Endodermal cell (in vitro differentiated cells): Measurements from ENCODE around the gene OR51M1. TPM values are rescaled to one million over a fixed set of nuclear protein-coding genes. Genes with fewer than 3 reads are reported as not detected.
"Not testable (repeated sequence)": the region's sequence is repeated elsewhere in the genome, so short reads cannot be mapped to it uniquely, and the experiment has no call there.

ENCODE experiments used
- DNase-seq: peaks from one replicate; pipeline ENCODE4 v3.0.0-alpha.2; 2017
- H3K27ac ChIP-seq: 2 replicates; pipeline ENCODE4 v1.5.1; 2013; ENCODE audit warnings: mild to moderate bottlenecking, low read depth, low read length, moderate library complexity
- H3K27me3 ChIP-seq: 2 replicates; pipeline ENCODE4 v1.6.1; 2013; ENCODE audit warnings: mild to moderate bottlenecking, low read length, moderate library complexity; ENCODE audit not compliant: insufficient read depth, control insufficient read depth, poor library complexity, severe bottlenecking
- H3K36me3 ChIP-seq: 2 replicates; pipeline ENCODE4 v1.7.0; 2013; ENCODE audit warnings: mild to moderate bottlenecking, low read length, moderate library complexity; ENCODE audit not compliant: control insufficient read depth, insufficient read depth
- H3K4me1 ChIP-seq: one replicate; pipeline ENCODE4 v1.7.0; 2013; ENCODE audit warnings: low read length; ENCODE audit not compliant: control insufficient read depth, insufficient read depth
- H3K4me3 ChIP-seq: 2 replicates; pipeline ENCODE4 v1.5.1; 2013; ENCODE audit warnings: mild to moderate bottlenecking, low read length, moderate library complexity
- H3K9ac ChIP-seq: 2 replicates; pipeline ENCODE4 v1.6.1; 2013; ENCODE audit warnings: mild to moderate bottlenecking, low read length, moderate library complexity; ENCODE audit not compliant: poor library complexity, severe bottlenecking; ENCODE audit errors: extremely low read depth
- H3K9me3 ChIP-seq: 2 replicates; pipeline ENCODE4 v1.6.1; 2013; ENCODE audit warnings: mild to moderate bottlenecking, low read length, moderate library complexity; ENCODE audit not compliant: control insufficient read depth
- H3K27ac Mint-ChIP-seq: 2 replicates; pipeline ENCODE4 v1.8.0; 2020; ENCODE audit warnings: mixed read lengths
- H3K27me3 Mint-ChIP-seq: 2 replicates; pipeline ENCODE4 v1.8.0; 2021; ENCODE audit warnings: mild to moderate bottlenecking, mixed read lengths; ENCODE audit not compliant: insufficient read depth
- H3K36me3 Mint-ChIP-seq: 2 replicates; pipeline ENCODE4 v1.8.0; 2020; ENCODE audit warnings: low read depth, mixed read lengths
- H3K4me1 Mint-ChIP-seq: 2 replicates; pipeline ENCODE4 v1.8.0; 2020; ENCODE audit warnings: mixed read lengths
- H3K4me3 Mint-ChIP-seq: 2 replicates; pipeline ENCODE4 v1.8.0; 2020; ENCODE audit warnings: mild to moderate bottlenecking, moderate library complexity, mixed read lengths
- H3K9me3 Mint-ChIP-seq: 2 replicates; pipeline ENCODE4 v1.8.0; 2020; ENCODE audit warnings: mild to moderate bottlenecking, mixed read lengths
- CTCF ChIP-seq: fragments of 200-600 bp; sonication (generic); conservative IDR thresholded peaks from 2 replicates; pipeline ENCODE4 v1.5.0; 2021; ENCODE audit warnings: antibody characterized with exemption, mild to moderate bottlenecking
- whole genome bisulfite sequencing, 2 experiments: methylation state at CpG; one replicate each; pipeline versions ENCODE4 v1.1.5 to v1.1.7; 2013; ENCODE audit warnings: missing lambda C conversion rate in 2 of 2, mixed read lengths in 1 of 2; ENCODE audit not compliant: insufficient coverage in 1 of 2, insufficient read length in 1 of 2; 5-methylcytosine and 5-hydroxymethylcytosine counted together
- long read RNA-seq, 4 experiments: library from polyadenylated mRNA in 2 of 4; library from RNA in 1 of 4; library from capped mRNA in 1 of 4; stranded (forward) in 3 of 4; unstranded in 1 of 4; transcript quantifications; one replicate each; pipeline ENCODE4 v2.0.0, GENCODE V29; 2020 to 2021; ENCODE audit warnings: inconsistent platforms in 1 of 4
- polyA plus RNA-seq, 2 experiments: library from polyadenylated mRNA; stranded (reverse); fragments of 50-300 nt; gene quantifications; one replicate each; pipeline ENCODE4 v1.2.3, GENCODE V29; 2013
- total RNA-seq, 2 donors: library from RNA; stranded (reverse); fragmentation: NEBNext Ultra II Directional in 1 of 2; extraction: Animal tissue kit (Norgen Biotek cat#: 25700) in 1 of 2; gene quantifications; 2 replicates in 1 of 2; 3 replicates in 1 of 2; pipeline ENCODE4 v1.2.1, GENCODE V29; 2021

Gene OR51M1
- 1 to 10 TPM in 1 of 2 donors, under 1 TPM in 1; 0.55 to 1.1 TPM for total RNA-seq
- polyA plus RNA-seq (2013, experiment 1 of 2), result 0.18 TPM
- 0.12 TPM for polyA plus RNA-seq (2013, experiment 2 of 2)
- long read RNA-seq, experiment 1, result 0 reads
- long read RNA-seq, experiment 2, partial matches to known transcripts, result 2 of 3 reads
- long read RNA-seq, experiment 2, other reads (novel, unspliced or antisense), result 0 of 3 reads
- long read RNA-seq, experiment 3, partial matches to known transcripts, result 0 of 1 reads
- long read RNA-seq, experiment 3, other reads (novel, unspliced or antisense), result 1 of 1 reads
- long read RNA-seq, experiment 4, partial matches to known transcripts, result 0 of 1 reads
- long read RNA-seq, experiment 4, other reads (novel, unspliced or antisense), result 1 of 1 reads

- H3K36me3 Mint-ChIP-seq, result no peaks in the 10 kb centered on the region
- Histone ChIP-seq H3K9ac (peak within 1 kb of the TSS; percentile 44), H3K27ac (peak within 1 kb of the TSS; percentile 22), H3K4me3 (peak within 1 kb of the TSS; percentile 43), H3K36me3 (no peaks in the 10 kb centered on the region), H3K27me3 (no peaks in the 10 kb centered on the region), H3K4me1 (peaks cover 7% of the 10 kb centered on the region), H3K9me3 (no peaks in the 10 kb centered on the region)
- 61 to 83% methylated on average over 1 of the region's 1 CpG for WGBS, 2 experiments
- peak within 1 kb of the TSS; percentile 33 for H3K4me3 Mint-ChIP-seq
- H3K27ac Mint-ChIP-seq, result peak within 1 kb of the TSS; percentile 86
- peaks cover 3% of the 10 kb centered on the region for H3K9me3 Mint-ChIP-seq
- H3K4me1 Mint-ChIP-seq, result peaks cover 30% of the 10 kb centered on the region
- no peaks in the 10 kb centered on the region for H3K27me3 Mint-ChIP-seq
- TF ChIP-seq CTCF, result no peak
- DNase-seq, result peak; percentile 68
Observed at GRCh38 chr11:5383576-5383975, at the start of gene OR51M1. Gene OR51M1, plus strand, starts transcription at chr11:5383812. Its CDS starts 5,587 bp downstream, at chr11:5389399.

GRCh38 chr11:5335170-5335569, 48.4 kb upstream of the OR51M1 start:
- no peaks in the 10 kb centered on the region for H3K27me3 Mint-ChIP-seq
- no peaks in the 10 kb centered on the region for H3K9me3 ChIP-seq
- no peak overlapping the region for H3K9ac ChIP-seq
- H3K27me3 ChIP-seq, result no peaks in the 10 kb centered on the region
- peaks cover 22% of the 10 kb centered on the region for H3K4me1 Mint-ChIP-seq
- peaks cover 2% of the 10 kb centered on the region for H3K9me3 Mint-ChIP-seq
- H3K27ac Mint-ChIP-seq, result no peak overlapping the region
- WGBS, 2 experiments, result 63% methylated on average over 1 of the region's 1 CpG; no CpG with 5 or more reads in 1 of the 2 experiments
- no peak overlapping the region for H3K4me3 ChIP-seq
- no peak for DNase-seq
- peaks cover 2% of the 10 kb centered on the region for H3K36me3 Mint-ChIP-seq
- H3K36me3 ChIP-seq, result no peaks in the 10 kb centered on the region
- no peak overlapping the region for H3K27ac ChIP-seq
- TF ChIP-seq CTCF, result no peak
- H3K4me3 Mint-ChIP-seq, result no peak overlapping the region
- H3K4me1 ChIP-seq, result peaks cover 14% of the 10 kb centered on the region

GRCh38 chr11:5336331-5336730, 47.3 kb upstream of the OR51M1 start:
- TF ChIP-seq CTCF, result no peak
- Histone ChIP-seq H3K9ac (no peak overlapping the region), H3K36me3 (no peaks in the 10 kb centered on the region), H3K9me3 (no peaks in the 10 kb centered on the region), H3K27ac (no peak overlapping the region), H3K4me1 (peaks cover 14% of the 10 kb centered on the region), H3K27me3 (no peaks in the 10 kb centered on the region), H3K4me3 (no peak overlapping the region)
- H3K36me3 Mint-ChIP-seq, result no peaks in the 10 kb centered on the region
- peaks cover 22% of the 10 kb centered on the region for H3K4me1 Mint-ChIP-seq
- no peaks in the 10 kb centered on the region for H3K9me3 Mint-ChIP-seq
- no peak overlapping the region for H3K4me3 Mint-ChIP-seq
- H3K27me3 Mint-ChIP-seq, result no peaks in the 10 kb centered on the region
- H3K27ac Mint-ChIP-seq, result no peak overlapping the region
- no peak for DNase-seq

- peaks cover 14% of the 10 kb centered on the region for H3K4me1 ChIP-seq
- H3K4me3 ChIP-seq, H3K27me3 Mint-ChIP-seq, H3K27ac Mint-ChIP-seq, H3K27me3 ChIP-seq, H3K36me3 ChIP-seq, H3K36me3 Mint-ChIP-seq, H3K9me3 Mint-ChIP-seq, H3K9me3 ChIP-seq, H3K9ac ChIP-seq, H3K4me3 Mint-ChIP-seq, H3K27ac ChIP-seq, DNase-seq: not testable (repeated sequence)
- WGBS, 2 experiments, result 84 to 100% methylated on average over 1 of the region's 1 CpG
- H3K4me1 Mint-ChIP-seq, result peaks cover 22% of the 10 kb centered on the region
Observed at GRCh38 chr11:5337253-5337652, 46.4 kb upstream of the OR51M1 start.
